ENCODE measurements around the gene VASN.

- no peak for TF ChIP-seq POLR2A (IDR thresholded peaks at IDR 0.05)
- TF ChIP-seq, protein P1, sequence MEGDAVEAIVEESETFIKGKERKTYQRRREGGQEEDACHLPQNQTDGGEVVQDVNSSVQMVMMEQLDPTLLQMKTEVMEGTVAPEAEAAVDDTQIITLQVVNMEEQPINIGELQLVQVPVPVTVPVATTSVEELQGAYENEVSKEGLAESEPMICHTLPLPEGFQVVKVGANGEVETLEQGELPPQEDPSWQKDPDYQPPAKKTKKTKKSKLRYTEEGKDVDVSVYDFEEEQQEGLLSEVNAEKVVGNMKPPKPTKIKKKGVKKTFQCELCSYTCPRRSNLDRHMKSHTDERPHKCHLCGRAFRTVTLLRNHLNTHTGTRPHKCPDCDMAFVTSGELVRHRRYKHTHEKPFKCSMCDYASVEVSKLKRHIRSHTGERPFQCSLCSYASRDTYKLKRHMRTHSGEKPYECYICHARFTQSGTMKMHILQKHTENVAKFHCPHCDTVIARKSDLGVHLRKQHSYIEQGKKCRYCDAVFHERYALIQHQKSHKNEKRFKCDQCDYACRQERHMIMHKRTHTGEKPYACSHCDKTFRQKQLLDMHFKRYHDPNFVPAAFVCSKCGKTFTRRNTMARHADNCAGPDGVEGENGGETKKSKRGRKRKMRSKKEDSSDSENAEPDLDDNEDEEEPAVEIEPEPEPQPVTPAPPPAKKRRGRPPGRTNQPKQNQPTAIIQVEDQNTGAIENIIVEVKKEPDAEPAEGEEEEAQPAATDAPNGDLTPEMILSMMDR (IDR thresholded peaks at IDR 0.05): no peak
- no peak for TF ChIP-seq EP300 (IDR thresholded peaks at IDR 0.05)
Observed at GRCh38 chr16:4364196-4365013, 7.2 kb upstream of the VASN start.
